Dermis microvascular lymphatic vessel endothelial cell (primary cell): ENCODE results near the gene DOHH. TPM values are rescaled to one million over a fixed set of nuclear protein-coding genes. Genes with fewer than 3 reads are reported as not detected.
"Not testable (repeated sequence)": the region's sequence is repeated elsewhere in the genome, so short reads cannot be mapped to it uniquely, and the experiment has no call there.

Source experiments
- DNase-seq, 2 donors: peaks; one replicate each; pipeline versions ENCODE4 v3.0.0 to v3.0.0-alpha.2; 2010; ENCODE audit warnings: low read depth in 2 of 2
- total RNA-seq: library from RNA; depleted of rRNA; stranded (reverse); fragments of >200 nt; gene quantifications from 2 replicates; pipeline ENCODE4 v1.2.1, GENCODE V29; 2014

Gene DOHH
- total RNA-seq, 1 donor from 2014 or later: 8.6 TPM

GRCh38 chr19:3534375-3535234 is 34.1 kb upstream of the DOHH start:
- DNase-seq: no peak

GRCh38 chr19:3533563-3534216 is 33.2 kb upstream of the DOHH start:
- no peak for DNase-seq

- no peak for DNase-seq
Observed at GRCh38 chr19:3533033-3533432, 32.6 kb upstream of the DOHH start.

GRCh38 chr19:3532154-3532786 is 31.8 kb upstream of the DOHH start:
- DNase-seq: no peak

- DNase-seq: no peak
Observed at GRCh38 chr19:3531716-3532115, 31.2 kb upstream of the DOHH start.

- no peak for DNase-seq
Observed at GRCh38 chr19:3530389-3530788, 29.9 kb upstream of the DOHH start.

GRCh38 chr19:3529299-3529698 is 28.8 kb upstream of the DOHH start:
- DNase-seq: not testable (repeated sequence)

- no peak for DNase-seq
Observed at GRCh38 chr19:3528539-3529211, 28.2 kb upstream of the DOHH start.

GRCh38 chr19:3528080-3528479 is 27.6 kb upstream of the DOHH start:
- DNase-seq: no peak

- no peak for DNase-seq
Observed at GRCh38 chr19:3527238-3527910, 26.9 kb upstream of the DOHH start.

GRCh38 chr19:3526507-3527237 is 26.2 kb upstream of the DOHH start:
- DNase-seq: no peak

GRCh38 chr19:3524904-3525451 is 24.5 kb upstream of the DOHH start:
- DNase-seq: no peak

GRCh38 chr19:3524078-3524842 is 23.8 kb upstream of the DOHH start:
- DNase-seq: no peak

- DNase-seq: no peak
Observed at GRCh38 chr19:3523361-3524077, 23.0 kb upstream of the DOHH start.

- no peak for DNase-seq
Observed at GRCh38 chr19:3522421-3523360, 22.2 kb upstream of the DOHH start.

- no peak for DNase-seq
Observed at GRCh38 chr19:3521104-3521445, 20.6 kb upstream of the DOHH start.

- no peak for DNase-seq
Observed at GRCh38 chr19:3520166-3521103, 20.0 kb upstream of the DOHH start.
